HG02840 (cell line): ENCODE results near the gene DACT3.

Experiments
- ATAC-seq: cut with Tn5 transposase; IDR thresholded peaks from one replicate; pipeline ENCODE4 v1.9.1; 2021; ENCODE audit warnings: mild to moderate bottlenecking, moderate library complexity, moderate number of reproducible peaks; ENCODE audit not compliant: unreplicated experiment, low FRiP score

The DACT3 gene

GRCh38 chr19:46661020-46661731 is at the start of gene DACT3:
DACT3 (minus strand) TSS chr19:46661182; CDS start chr19:46661064, 118 bp downstream.
- peak; percentile 93 for ATAC-seq

GRCh38 chr19:46710687-46711086 is 49.7 kb upstream of the DACT3 start:
- ATAC-seq: no peak

- ATAC-seq: no peak
Observed at GRCh38 chr19:46704379-46705076, 43.5 kb upstream of the DACT3 start.

- ATAC-seq: no peak
Observed at GRCh38 chr19:46700704-46701103, 39.7 kb upstream of the DACT3 start.

- ATAC-seq: no peak
Observed at GRCh38 chr19:46698395-46699321, 37.7 kb upstream of the DACT3 start.

GRCh38 chr19:46697204-46697960 is 36.4 kb upstream of the DACT3 start:
- no peak for ATAC-seq

GRCh38 chr19:46696866-46697203 is 35.9 kb upstream of the DACT3 start:
- ATAC-seq: no peak

- no peak for ATAC-seq
Observed at GRCh38 chr19:46696052-46696451, 35.1 kb upstream of the DACT3 start.

- ATAC-seq: no peak
Observed at GRCh38 chr19:46693760-46694159, 32.8 kb upstream of the DACT3 start.

- no peak for ATAC-seq
Observed at GRCh38 chr19:46692918-46693722, 32.1 kb upstream of the DACT3 start.

- no peak for ATAC-seq
Observed at GRCh38 chr19:46691948-46692347, 31.0 kb upstream of the DACT3 start.

- ATAC-seq: no peak
Observed at GRCh38 chr19:46691104-46691503, 30.1 kb upstream of the DACT3 start.

GRCh38 chr19:46689358-46689757 is 28.4 kb upstream of the DACT3 start:
- no peak for ATAC-seq

GRCh38 chr19:46687438-46688145 is 26.6 kb upstream of the DACT3 start:
- ATAC-seq: no peak

- ATAC-seq: no peak
Observed at GRCh38 chr19:46685189-46685588, 24.2 kb upstream of the DACT3 start.

- no peak for ATAC-seq
Observed at GRCh38 chr19:46678110-46678732, 17.2 kb upstream of the DACT3 start.

GRCh38 chr19:46674416-46675178 is 13.6 kb upstream of the DACT3 start:
- ATAC-seq: no peak

GRCh38 chr19:46670813-46671212 is 9.8 kb upstream of the DACT3 start:
- no peak for ATAC-seq
